Stomach (tissue), 4 donors: ENCODE results near the gene PRKN.

Experiments
- CTCF ChIP-seq, 7 experiments: fragments of 450-650 bp in 4 of 7; fragments of 200-600 bp in 3 of 7; sonication (generic) in 3 of 7; IDR thresholded peaks; one replicate each; pipeline ENCODE4 v1.5.1; 2016 to 2019; ENCODE audit warnings: antibody characterized with exemption in 7 of 7, control low read depth in 2 of 7, mild to moderate bottlenecking in 1 of 7
- EP300 ChIP-seq: sonication (generic); formaldehyde crosslinking; IDR thresholded peaks from one replicate; pipeline ENCODE4 v1.6.1; 2017; ENCODE audit warnings: antibody characterized with exemption
- POLR2A ChIP-seq, 4 donors: fragments of 450-650 bp; IDR thresholded peaks; one replicate each; pipeline ENCODE4 v1.6.1; 2016; ENCODE audit warnings: antibody characterized with exemption in 4 of 4, control low read depth in 2 of 4, mild to moderate bottlenecking in 1 of 4, moderate library complexity in 1 of 4
- POLR2AphosphoS5 ChIP-seq, 3 donors: sonication (generic); formaldehyde crosslinking; IDR thresholded peaks; one replicate each; pipeline ENCODE4 v1.6.1; 2016; ENCODE audit warnings: antibody characterized with exemption in 3 of 3

- TF ChIP-seq POLR2A (IDR thresholded peaks at IDR 0.05): no peak
- TF ChIP-seq EP300: no peak
- no peak for TF ChIP-seq CTCF (IDR thresholded peaks at IDR 0.05)
- TF ChIP-seq POLR2AphosphoS5 (IDR thresholded peaks at IDR 0.05): no peak
Measured at GRCh38 chr6:162082520-162082919, 645.0 kb downstream of the PRKN start.
